ENCODE results near the gene CELA3A. TPM values are rescaled to one million over a fixed set of nuclear protein-coding genes. Genes with fewer than 3 reads are reported as not detected.
A peak's percentile ranks its signal among the peaks of the same experiment; 100 is the strongest.
"Not testable (repeated sequence)": the region's sequence is repeated elsewhere in the genome, so short reads cannot be mapped to it uniquely, and the experiment has no call there.

CELA3A gene
- total RNA-seq, 1 experiment from 2014 or later, result not detected

DNA sequence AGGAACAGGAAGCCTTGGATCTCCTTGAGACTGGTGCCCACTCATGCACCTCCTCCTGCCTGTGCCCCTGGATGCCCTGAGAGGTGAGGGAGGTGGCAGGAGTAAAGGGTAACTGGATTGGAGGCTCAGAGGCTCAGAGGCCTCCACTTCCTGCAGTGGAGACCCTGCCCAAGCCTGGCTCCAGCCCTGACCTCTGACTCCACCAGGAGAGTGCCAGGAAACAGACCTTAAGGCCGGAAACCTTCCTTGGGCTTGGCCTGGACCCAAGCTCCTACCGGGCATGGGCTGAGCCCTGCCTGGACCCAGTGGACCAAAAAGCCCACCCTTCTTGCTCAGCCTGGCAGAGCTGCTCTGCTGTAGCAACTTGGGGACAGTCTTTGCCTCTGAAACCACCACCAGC is 39.7 kb upstream of the CELA3A start:
- no peak overlapping the region for H3K4me3 ChIP-seq (ENCODE audit: low read depth, low read length, poor library complexity, severe bottlenecking)
- TF ChIP-seq EZH2 (IDR thresholded peaks at IDR 0.05; ENCODE audit: borderline replicate concordance, low read depth, low read length, poor library complexity, severe bottlenecking), result no peak
- TF ChIP-seq, protein P1, sequence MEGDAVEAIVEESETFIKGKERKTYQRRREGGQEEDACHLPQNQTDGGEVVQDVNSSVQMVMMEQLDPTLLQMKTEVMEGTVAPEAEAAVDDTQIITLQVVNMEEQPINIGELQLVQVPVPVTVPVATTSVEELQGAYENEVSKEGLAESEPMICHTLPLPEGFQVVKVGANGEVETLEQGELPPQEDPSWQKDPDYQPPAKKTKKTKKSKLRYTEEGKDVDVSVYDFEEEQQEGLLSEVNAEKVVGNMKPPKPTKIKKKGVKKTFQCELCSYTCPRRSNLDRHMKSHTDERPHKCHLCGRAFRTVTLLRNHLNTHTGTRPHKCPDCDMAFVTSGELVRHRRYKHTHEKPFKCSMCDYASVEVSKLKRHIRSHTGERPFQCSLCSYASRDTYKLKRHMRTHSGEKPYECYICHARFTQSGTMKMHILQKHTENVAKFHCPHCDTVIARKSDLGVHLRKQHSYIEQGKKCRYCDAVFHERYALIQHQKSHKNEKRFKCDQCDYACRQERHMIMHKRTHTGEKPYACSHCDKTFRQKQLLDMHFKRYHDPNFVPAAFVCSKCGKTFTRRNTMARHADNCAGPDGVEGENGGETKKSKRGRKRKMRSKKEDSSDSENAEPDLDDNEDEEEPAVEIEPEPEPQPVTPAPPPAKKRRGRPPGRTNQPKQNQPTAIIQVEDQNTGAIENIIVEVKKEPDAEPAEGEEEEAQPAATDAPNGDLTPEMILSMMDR (conservative IDR thresholded peaks at IDR 0.05; ENCODE audit: low read depth, low read length), result no peak
- no peak for DNase-seq (ENCODE audit: low spot score)
- peaks cover 14% of the 10 kb centered on the region for H3K4me1 ChIP-seq (ENCODE audit: insufficient read depth, low read length, poor library complexity, severe bottlenecking)
- no peaks in the 10 kb centered on the region for H3K36me3 ChIP-seq (ENCODE audit: insufficient read depth, low read length, poor library complexity, severe bottlenecking)
- H3K9me3 ChIP-seq (ENCODE audit: low read depth, low read length, poor library complexity, severe bottlenecking), result no peaks in the 10 kb centered on the region
- CTCF ChIA-PET, result interaction anchor here (0.6 kb wide), 1 partner anchor 46 kb away, joined by 5 read pairs; no protein-coding TSS in a partner anchor
- no peaks in the 10 kb centered on the region for H3K27me3 ChIP-seq (replicated peaks; ENCODE audit: insufficient read depth, low read depth, low read length, poor library complexity)
- POLR2A ChIA-PET (ENCODE audit: low non-redundant PET), result interaction anchor here (0.6 kb wide), 1 partner anchor 217 kb away, joined by 9 read pairs; no protein-coding TSS in a partner anchor
- H3K27ac ChIP-seq (ENCODE audit: low read depth, low read length, poor library complexity, severe bottlenecking), result no peak overlapping the region
- intact Hi-C loops (cut with micrococcal nuclease; ENCODE audit: unreplicated experiment), result loop anchor here (5.0 kb wide), 2 partner anchors 259 to 304 kb away; no protein-coding TSS in a partner anchor
- no TSS peak for BruUV-seq (replicated peaks)

DNA sequence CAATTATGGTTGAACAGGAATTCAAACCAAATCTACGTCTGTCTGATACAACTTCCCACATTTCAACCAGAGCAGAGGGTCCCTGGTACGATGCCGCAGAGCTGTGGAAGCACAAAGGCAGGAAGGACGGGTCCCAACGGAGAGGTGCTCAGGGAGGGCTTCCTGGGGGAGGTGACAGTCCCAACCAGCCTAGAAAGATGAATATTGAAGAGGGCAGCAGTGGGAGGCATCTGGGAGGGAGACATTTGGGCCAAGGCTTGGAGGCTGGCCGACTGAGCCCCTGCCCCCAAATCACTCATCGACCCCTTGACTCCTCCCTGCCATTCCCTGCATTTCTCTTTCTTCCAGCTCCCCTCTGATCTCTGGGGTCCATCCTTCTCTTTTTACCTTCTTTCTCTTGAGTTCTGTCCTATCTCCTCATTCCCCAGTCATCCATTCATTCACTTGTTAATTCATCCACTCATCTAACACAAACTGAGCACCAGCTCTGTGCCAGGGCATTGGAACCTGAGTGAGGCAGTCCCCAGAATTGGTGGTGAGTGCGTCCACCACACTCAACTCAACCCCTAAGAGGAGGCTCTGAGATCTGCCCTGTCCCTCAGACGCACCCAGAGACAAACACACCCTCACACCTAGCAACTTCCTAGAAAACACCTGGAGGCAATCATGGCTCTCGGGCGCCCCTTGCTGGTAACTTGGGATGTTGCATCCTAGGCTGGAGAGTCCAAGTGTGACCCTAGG is 37.8 kb upstream of the CELA3A start:
- Histone ChIP-seq H3K4me3 (ENCODE audit: low read depth, low read length, poor library complexity, severe bottlenecking) (no peak overlapping the region), H3K9me3 (ENCODE audit: low read depth, low read length, poor library complexity, severe bottlenecking) (no peaks in the 10 kb centered on the region), H3K27me3 (replicated peaks; ENCODE audit: insufficient read depth, low read depth, low read length, poor library complexity) (no peaks in the 10 kb centered on the region), H3K27ac (ENCODE audit: low read depth, low read length, poor library complexity, severe bottlenecking) (no peak overlapping the region), H3K4me1 (ENCODE audit: insufficient read depth, low read length, poor library complexity, severe bottlenecking) (peaks cover 14% of the 10 kb centered on the region), H3K36me3 (ENCODE audit: insufficient read depth, low read length, poor library complexity, severe bottlenecking) (no peaks in the 10 kb centered on the region)
- ChIA-PET POLR2A (ENCODE audit: low non-redundant PET) (no interaction called here), CTCF (no interaction called here)
- BruUV-seq (replicated peaks), result no TSS peak
- DNase-seq (ENCODE audit: low spot score), result peak; percentile 66
- TF ChIP-seq, protein P1 (conservative IDR thresholded peaks at IDR 0.05; ENCODE audit: low read depth, low read length), result peak; percentile 90
- no peak for TF ChIP-seq EZH2 (IDR thresholded peaks at IDR 0.05; ENCODE audit: borderline replicate concordance, low read depth, low read length, poor library complexity, severe bottlenecking)
- intact Hi-C loops (cut with micrococcal nuclease; ENCODE audit: unreplicated experiment), result loop anchor here (5.0 kb wide), 2 partner anchors 261 to 306 kb away; no protein-coding TSS in a partner anchor

DNA sequence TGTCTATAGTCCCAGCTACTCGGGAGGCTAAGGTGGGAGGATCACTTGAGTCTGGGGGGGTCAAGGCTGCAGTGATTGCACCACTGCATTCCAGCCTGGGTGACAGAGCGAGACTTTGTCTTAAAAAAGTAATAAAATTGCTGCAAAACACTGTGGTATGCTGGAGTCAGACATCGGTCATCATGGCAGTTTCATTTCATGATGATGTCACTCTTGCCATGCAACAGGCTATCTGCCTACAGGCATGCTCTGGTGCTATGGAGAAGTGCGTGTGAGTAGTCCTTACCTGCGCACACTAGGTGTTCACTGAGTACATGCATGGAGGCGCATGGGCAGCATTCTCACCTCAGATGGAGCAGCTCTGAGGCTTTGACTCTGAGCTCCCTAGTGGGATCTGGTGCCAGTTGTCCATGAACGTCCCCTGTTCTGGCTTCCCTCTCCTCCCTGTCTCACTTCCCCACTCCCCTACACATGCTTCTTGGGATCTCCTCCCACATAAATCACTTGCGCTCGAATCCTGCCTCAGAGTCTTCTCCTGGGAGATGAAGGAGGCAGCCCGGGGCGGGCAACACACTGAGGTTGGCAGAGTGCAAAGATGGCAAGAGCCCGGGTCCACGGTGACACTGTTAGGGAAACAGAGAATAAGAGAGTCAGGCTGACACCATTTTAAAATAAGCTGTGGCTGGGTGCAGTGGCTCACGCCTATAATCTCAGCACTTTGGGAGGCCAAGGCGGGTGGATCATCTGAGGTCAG is 35.0 kb upstream of the CELA3A start:
- CTCF ChIA-PET, result interaction anchor here (0.6 to 0.7 kb wide), 2 partner anchors 259 to 511 kb away, joined by 3 to 9 read pairs; no protein-coding TSS in a partner anchor
- DNase-seq (ENCODE audit: low spot score), result no peak

DNA sequence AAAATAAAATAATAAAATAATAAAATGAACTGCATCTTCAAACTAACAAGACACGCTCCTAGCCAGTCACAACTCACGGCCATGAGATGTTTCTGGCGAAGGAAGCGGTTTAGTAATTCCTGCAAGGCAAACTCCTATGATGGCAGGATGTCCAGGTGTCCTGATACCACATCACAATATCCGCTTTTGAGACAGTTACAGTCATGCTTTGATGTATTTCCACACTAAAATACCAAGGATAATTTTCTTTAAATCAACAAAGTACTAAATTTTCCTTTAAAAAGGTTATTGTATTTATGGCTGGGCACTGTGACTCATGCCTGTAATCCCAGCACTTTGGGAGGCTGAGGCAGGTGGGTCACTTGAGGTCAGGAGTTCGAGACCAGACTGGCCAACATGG is 34.2 kb upstream of the CELA3A start:
- H3K4me1 ChIP-seq (ENCODE audit: insufficient read depth, low read length, poor library complexity, severe bottlenecking); POLR2A ChIA-PET (ENCODE audit: low non-redundant PET); DNase-seq (ENCODE audit: low spot score); H3K9me3 ChIP-seq (ENCODE audit: low read depth, low read length, poor library complexity, severe bottlenecking); BruUV-seq (replicated peaks); CTCF ChIA-PET; H3K27ac ChIP-seq (ENCODE audit: low read depth, low read length, poor library complexity, severe bottlenecking); H3K27me3 ChIP-seq (replicated peaks; ENCODE audit: insufficient read depth, low read depth, low read length, poor library complexity); H3K36me3 ChIP-seq (ENCODE audit: insufficient read depth, low read length, poor library complexity, severe bottlenecking); H3K4me3 ChIP-seq (ENCODE audit: low read depth, low read length, poor library complexity, severe bottlenecking); intact Hi-C loops (cut with micrococcal nuclease; ENCODE audit: unreplicated experiment): not testable (repeated sequence)

More for the DNA sequence above, 35.0 kb upstream of the CELA3A start:
- Histone ChIP-seq H3K4me1 (ENCODE audit: insufficient read depth, low read length, poor library complexity, severe bottlenecking) (peaks cover 14% of the 10 kb centered on the region), H3K4me3 (ENCODE audit: low read depth, low read length, poor library complexity, severe bottlenecking) (no peak overlapping the region), H3K27me3 (replicated peaks; ENCODE audit: insufficient read depth, low read depth, low read length, poor library complexity) (no peaks in the 10 kb centered on the region), H3K9me3 (ENCODE audit: low read depth, low read length, poor library complexity, severe bottlenecking) (no peaks in the 10 kb centered on the region), H3K36me3 (ENCODE audit: insufficient read depth, low read length, poor library complexity, severe bottlenecking) (no peaks in the 10 kb centered on the region), H3K27ac (ENCODE audit: low read depth, low read length, poor library complexity, severe bottlenecking) (no peak overlapping the region)
- no peak for TF ChIP-seq EZH2 (IDR thresholded peaks at IDR 0.05; ENCODE audit: borderline replicate concordance, low read depth, low read length, poor library complexity, severe bottlenecking)
- TF ChIP-seq, protein P1 (conservative IDR thresholded peaks at IDR 0.05; ENCODE audit: low read depth, low read length), result no peak
- intact Hi-C loops (cut with micrococcal nuclease; ENCODE audit: unreplicated experiment), result no loop called here
- BruUV-seq (replicated peaks), result no TSS peak
- POLR2A ChIA-PET (ENCODE audit: low non-redundant PET), result interaction anchor here (0.6 kb wide), 1 partner anchor 257 kb away, joined by 10 read pairs; no protein-coding TSS in a partner anchor

DNA sequence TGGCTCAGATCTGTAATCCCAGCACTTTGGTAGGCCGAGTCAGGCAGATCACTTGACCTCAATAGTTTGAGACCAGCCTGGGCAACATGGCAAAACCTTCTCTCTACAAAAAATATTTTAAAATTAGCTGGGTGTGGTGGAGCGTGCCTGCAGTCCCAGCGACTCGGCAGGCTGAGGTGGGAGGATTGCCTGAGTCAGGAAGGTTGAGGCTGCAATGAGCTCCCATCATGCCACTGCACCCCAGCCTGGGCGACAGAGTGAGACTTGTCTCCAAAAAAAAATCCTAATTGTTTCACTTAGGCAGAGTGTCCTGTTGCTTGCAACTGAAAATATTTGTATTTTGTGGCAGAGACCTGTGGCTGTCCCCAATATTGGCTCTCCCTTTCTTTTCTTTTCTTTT is 32.4 kb upstream of the CELA3A start:
- POLR2A ChIA-PET (ENCODE audit: low non-redundant PET); H3K4me1 ChIP-seq (ENCODE audit: insufficient read depth, low read length, poor library complexity, severe bottlenecking); CTCF ChIA-PET; H3K36me3 ChIP-seq (ENCODE audit: insufficient read depth, low read length, poor library complexity, severe bottlenecking); H3K27me3 ChIP-seq (replicated peaks; ENCODE audit: insufficient read depth, low read depth, low read length, poor library complexity); BruUV-seq (replicated peaks); intact Hi-C loops (cut with micrococcal nuclease; ENCODE audit: unreplicated experiment); H3K27ac ChIP-seq (ENCODE audit: low read depth, low read length, poor library complexity, severe bottlenecking); H3K4me3 ChIP-seq (ENCODE audit: low read depth, low read length, poor library complexity, severe bottlenecking); DNase-seq (ENCODE audit: low spot score); H3K9me3 ChIP-seq (ENCODE audit: low read depth, low read length, poor library complexity, severe bottlenecking): not testable (repeated sequence)
